DOHH2 (cell line): ENCODE data around the gene TARM1.

Experiments used
- H3F3A ChIP-seq: fragments of 200-600 bp; sonication (generic), shearing (Covaris generic); 2 replicates; pipeline ENCODE4 v1.6.0; 2016; ENCODE audit warnings: antibody characterized with exemption, mild to moderate bottlenecking; ENCODE audit not compliant: control insufficient read depth, insufficient read depth
- H3K27ac ChIP-seq: fragments of 200-600 bp; sonication (generic); 2 replicates; pipeline ENCODE4 v1.5.1; 2014; ENCODE audit warnings: low read depth, mild to moderate bottlenecking, low read length, moderate library complexity
- H3K27me3 ChIP-seq: fragments of 200-600 bp; sonication (generic); 2 replicates; pipeline ENCODE4 v1.6.1; 2014; ENCODE audit warnings: mild to moderate bottlenecking, low read length, mixed read lengths; ENCODE audit not compliant: control insufficient read depth
- H3K36me3 ChIP-seq: fragments of 200-600 bp; sonication (generic); 2 replicates; pipeline ENCODE4 v1.6.1; 2014; ENCODE audit warnings: mild to moderate bottlenecking, low read length, moderate library complexity, mixed read lengths; ENCODE audit not compliant: control insufficient read depth
- H3K4me1 ChIP-seq: fragments of 200-600 bp; sonication (generic); 2 replicates; pipeline ENCODE4 v1.6.1; 2014; ENCODE audit warnings: mild to moderate bottlenecking, low read length, mixed read lengths; ENCODE audit not compliant: control insufficient read depth
- H3K4me2 ChIP-seq: fragments of 200-600 bp; sonication (generic); 2 replicates; pipeline ENCODE4 v1.6.0; 2014; ENCODE audit warnings: mild to moderate bottlenecking, low read length, moderate library complexity
- H3K4me3 ChIP-seq: fragments of 200-600 bp; sonication (generic); 2 replicates; pipeline ENCODE4 v1.5.1; 2014; ENCODE audit warnings: mild to moderate bottlenecking, low read length, mixed read lengths
- H3K79me2 ChIP-seq: fragments of 200-600 bp; sonication (generic); 2 replicates; pipeline ENCODE4 v1.6.1; 2014; ENCODE audit warnings: mild to moderate bottlenecking, low read length, mixed read lengths; ENCODE audit not compliant: control insufficient read depth
- H3K9me2 ChIP-seq: fragments of 200-600 bp; sonication (generic); replicated peaks from 2 replicates; pipeline ENCODE4 v1.6.1; 2014; ENCODE audit warnings: mild to moderate bottlenecking, low read length, mixed read lengths; ENCODE audit not compliant: control insufficient read depth
- H3K9me3 ChIP-seq: fragments of 200-600 bp; sonication (generic); 2 replicates; pipeline ENCODE4 v1.6.1; 2014; ENCODE audit warnings: antibody characterized with exemption, low read length, mixed read lengths; ENCODE audit not compliant: control insufficient read depth, insufficient read depth
- H4K20me1 ChIP-seq: fragments of 200-600 bp; sonication (generic); 2 replicates; pipeline ENCODE4 v1.6.0; 2014; ENCODE audit warnings: low read depth, mild to moderate bottlenecking, antibody characterized with exemption, low read length, moderate library complexity; ENCODE audit not compliant: control insufficient read depth, insufficient read depth
- CTCF ChIP-seq: fragments of 200-600 bp; sonication (generic); IDR thresholded peaks from one replicate; pipeline ENCODE4 v1.5.1; 2014; ENCODE audit warnings: antibody characterized with exemption, mild to moderate bottlenecking, low read depth, low read length; ENCODE audit not compliant: poor library complexity, severe bottlenecking
- EZH2phosphoT487 ChIP-seq: fragments of 200-600 bp; sonication (generic); IDR thresholded peaks from 2 replicates; pipeline ENCODE4 v1.6.1; 2017; ENCODE audit warnings: borderline replicate concordance, mild to moderate bottlenecking, antibody characterized with exemption, low read length, moderate library complexity, mixed read lengths

Gene TARM1

GRCh38 chr19:54108496-54108895 lies 27.3 kb upstream of the TARM1 start:
- H3K9me2 ChIP-seq, result no peaks in the 10 kb centered on the region
- peaks cover 9% of the 10 kb centered on the region; the same call in 1 of the 2 replicates for H3K4me1 ChIP-seq
- H3K36me3 ChIP-seq, result peaks cover 61% of the 10 kb centered on the region
- H3K4me2 ChIP-seq, result no peak overlapping the region
- no peak overlapping the region for H3K4me3 ChIP-seq
- H3F3A ChIP-seq, result no peaks in the 10 kb centered on the region
- no peak for TF ChIP-seq CTCF
- TF ChIP-seq EZH2phosphoT487, result no peak
- no peak overlapping the region for H3K27ac ChIP-seq
- no peaks in the 10 kb centered on the region for H4K20me1 ChIP-seq
- H3K9me3 ChIP-seq, result no peaks in the 10 kb centered on the region
- peaks cover 32% of the 10 kb centered on the region for H3K79me2 ChIP-seq
- H3K27me3 ChIP-seq, result no peaks in the 10 kb centered on the region

GRCh38 chr19:54107876-54108490 lies 26.8 kb upstream of the TARM1 start:
- peaks cover 9% of the 10 kb centered on the region; the same call in 1 of the 2 replicates for H3K4me1 ChIP-seq
- H3K36me3 ChIP-seq, result peaks cover 57% of the 10 kb centered on the region
- H3K4me2 ChIP-seq, result no peak overlapping the region
- H3K9me3 ChIP-seq, result no peaks in the 10 kb centered on the region
- H3K9me2 ChIP-seq, result no peaks in the 10 kb centered on the region
- H4K20me1 ChIP-seq, result no peaks in the 10 kb centered on the region
- TF ChIP-seq EZH2phosphoT487 (no peak), CTCF (no peak)
- no peak overlapping the region for H3K27ac ChIP-seq
- H3K79me2 ChIP-seq, result peaks cover 32% of the 10 kb centered on the region
- H3K27me3 ChIP-seq, result no peaks in the 10 kb centered on the region
- no peaks in the 10 kb centered on the region for H3F3A ChIP-seq
- no peak overlapping the region for H3K4me3 ChIP-seq

GRCh38 chr19:54106716-54107115 lies 25.6 kb upstream of the TARM1 start:
- Histone ChIP-seq H3K4me1 (peaks cover 17% of the 10 kb centered on the region), H3K9me2 (no peaks in the 10 kb centered on the region), H3K4me3 (no peak overlapping the region), H4K20me1 (no peaks in the 10 kb centered on the region), H3K9me3 (no peaks in the 10 kb centered on the region), H3K27ac (no peak overlapping the region), H3K27me3 (no peaks in the 10 kb centered on the region), H3F3A (no peaks in the 10 kb centered on the region), H3K4me2 (no peak overlapping the region), H3K36me3 (peaks cover 59% of the 10 kb centered on the region), H3K79me2 (peaks cover 35% of the 10 kb centered on the region)
- TF ChIP-seq CTCF (no peak), EZH2phosphoT487 (no peak)
